Upper lobe of left lung (tissue), 6 donors: ENCODE measurements around the gene LRRN2. TPM values are rescaled to one million over a fixed set of nuclear protein-coding genes. Genes with fewer than 3 reads are reported as not detected.

ENCODE experiments used
- ATAC-seq, 2 donors: fragments of 200-7000 bp; cut with Tn5 transposase; one replicate each; pipeline ENCODE4 v1.9.1; 2022; ENCODE audit warnings: mild to moderate bottlenecking in 2 of 2, moderate library complexity in 2 of 2; ENCODE audit not compliant: low FRiP score in 2 of 2
- DNase-seq, 2 donors: peaks; one replicate each; pipeline ENCODE4 v3.0.0-alpha.2; 2019 to 2020
- H3K27ac ChIP-seq, 4 donors: fragments of 200-600 bp; sonication (generic); one replicate each; pipeline ENCODE4 v1.5.1; 2016 to 2019
- H3K27me3 ChIP-seq, 4 donors: fragments of 200-600 bp; sonication (generic); one replicate each; pipeline ENCODE4 v1.5.1; 2017 to 2019
- H3K36me3 ChIP-seq, 4 donors: fragments of 200-600 bp; sonication (generic); one replicate each; pipeline ENCODE4 v1.5.1; 2016 to 2019
- H3K4me1 ChIP-seq, 4 donors: fragments of 200-600 bp; sonication (generic); one replicate each; pipeline ENCODE4 v1.5.1; 2018 to 2019
- H3K4me3 ChIP-seq, 4 donors: fragments of 200-600 bp; sonication (generic); one replicate each; pipeline ENCODE4 v1.5.1; 2017 to 2019; ENCODE audit warnings: mild to moderate bottlenecking in 2 of 4, moderate library complexity in 1 of 4
- H3K9me3 ChIP-seq, 4 donors: fragments of 200-600 bp; sonication (generic); one replicate each; pipeline ENCODE4 v1.5.1; 2018 to 2019
- CTCF ChIP-seq, 6 experiments: fragments of 450-650 bp in 4 of 6; fragments of 200-600 bp in 2 of 6; sonication (generic) in 2 of 6; IDR thresholded peaks; one replicate each; pipeline ENCODE4 v1.5.1; 2016 to 2019; ENCODE audit warnings: antibody characterized with exemption in 6 of 6
- EP300 ChIP-seq, 4 donors: sonication (generic); formaldehyde crosslinking; IDR thresholded peaks; one replicate each; pipeline ENCODE4 v1.5.1; 2017; ENCODE audit warnings: antibody characterized with exemption in 4 of 4, control low read depth in 2 of 4
- POLR2A ChIP-seq, 4 donors: fragments of 450-650 bp; IDR thresholded peaks; one replicate each; pipeline ENCODE4 v1.5.1; 2016 to 2017; ENCODE audit warnings: antibody characterized with exemption in 4 of 4, mild to moderate bottlenecking in 2 of 4
- POLR2AphosphoS5 ChIP-seq, 2 donors: sonication (generic); formaldehyde crosslinking; IDR thresholded peaks; one replicate each; pipeline ENCODE4 v1.5.1; 2017; ENCODE audit warnings: antibody characterized with exemption in 2 of 2
- WGBS, 2 donors: methylation state at CpG; one replicate each; pipeline ENCODE4 v1.1.5; 2017 to 2018; 5-methylcytosine and 5-hydroxymethylcytosine counted together
- total RNA-seq, 6 donors: library from RNA; depleted of rRNA in 4 of 6; stranded (reverse); fragments of >200 nt in 4 of 6; gene quantifications; one replicate each; pipeline versions ENCODE4 v1.1.0 to v1.2.1, GENCODE V29; 2016 to 2021
- donor health status: DM: no; HTN: no; CAD: no; lungs with moderate emphysema.
- donor health status: DM: no; HTN: yes; CAD: no; lungs with severe emphysema.

LRRN2 gene
- total RNA-seq, 6 donors from 2014 or later = 0.61 to 4.2 (median 2.6) TPM; not detected in 1

GRCh38 chr1:204721373-204722055, 36.0 kb upstream of the LRRN2 start:
- WGBS, 2 donors = 64 to 71% methylated on average over 10 of the region's 10 CpGs
- Histone ChIP-seq H3K9me3 (no peaks in the 10 kb centered on the region), H3K27ac (no peak overlapping the region), H3K4me3 (no peak overlapping the region), H3K4me1 (no peaks in the 10 kb centered on the region), H3K27me3 (no peaks in the 10 kb centered on the region), H3K36me3 (no peaks in the 10 kb centered on the region)
- TF ChIP-seq POLR2AphosphoS5 (IDR thresholded peaks at IDR 0.05) = no peak
- no peak for TF ChIP-seq POLR2A (IDR thresholded peaks at IDR 0.05)
- no peak for TF ChIP-seq EP300 (IDR thresholded peaks at IDR 0.05)
- TF ChIP-seq CTCF (IDR thresholded peaks at IDR 0.05) = no peak
- ATAC-seq (no peak), DNase-seq (no peak)

GRCh38 chr1:204716660-204717059, 31.1 kb upstream of the LRRN2 start:
- H3K27ac ChIP-seq = no peak overlapping the region
- TF ChIP-seq CTCF (IDR thresholded peaks at IDR 0.05) (no peak), POLR2AphosphoS5 (IDR thresholded peaks at IDR 0.05) (no peak), EP300 (IDR thresholded peaks at IDR 0.05) (no peak), POLR2A (IDR thresholded peaks at IDR 0.05) (no peak)
- DNase-seq = no peak
- no peaks in the 10 kb centered on the region for H3K36me3 ChIP-seq
- peaks cover 0 to 7% (median 3%) of the 10 kb centered on the region in 4 donors for H3K27me3 ChIP-seq
- no peaks in the 10 kb centered on the region for H3K4me1 ChIP-seq
- H3K9me3 ChIP-seq = no peaks in the 10 kb centered on the region
- H3K4me3 ChIP-seq = no peak overlapping the region
- no peak for ATAC-seq

- Histone ChIP-seq H3K27me3 (peaks cover 0 to 7% (median 4%) of the 10 kb centered on the region in 4 donors), H3K27ac (no peak overlapping the region), H3K9me3 (no peaks in the 10 kb centered on the region), H3K36me3 (no peaks in the 10 kb centered on the region), H3K4me3 (no peak overlapping the region), H3K4me1 (no peaks in the 10 kb centered on the region)
- DNase-seq (no peak), ATAC-seq (no peak)
- 68 to 73% methylated on average over 12 of the region's 12 CpGs for WGBS, 2 donors
- TF ChIP-seq POLR2A (IDR thresholded peaks at IDR 0.05) = no peak
- no peak for TF ChIP-seq EP300 (IDR thresholded peaks at IDR 0.05)
- TF ChIP-seq POLR2AphosphoS5 (IDR thresholded peaks at IDR 0.05) = no peak
- no peak for TF ChIP-seq CTCF (IDR thresholded peaks at IDR 0.05)
Measured at GRCh38 chr1:204714861-204715511, 29.4 kb upstream of the LRRN2 start.

GRCh38 chr1:204714194-204714860, 28.8 kb upstream of the LRRN2 start:
- Histone ChIP-seq H3K36me3 (no peaks in the 10 kb centered on the region), H3K27me3 (peaks cover 0 to 7% (median 4%) of the 10 kb centered on the region in 4 donors), H3K4me3 (no peak overlapping the region), H3K9me3 (no peaks in the 10 kb centered on the region), H3K4me1 (no peaks in the 10 kb centered on the region), H3K27ac (no peak overlapping the region)
- ATAC-seq (no peak), DNase-seq (no peak)
- TF ChIP-seq EP300 (IDR thresholded peaks at IDR 0.05) (no peak), CTCF (IDR thresholded peaks at IDR 0.05) (no peak), POLR2AphosphoS5 (IDR thresholded peaks at IDR 0.05) (no peak), POLR2A (IDR thresholded peaks at IDR 0.05) (no peak)
- 57 to 70% methylated on average over 6 of the region's 6 CpGs for WGBS, 2 donors
